SH-SY5Y (cell line): Measurements from ENCODE around the gene TOP3A.

Experiments
- GATA2 ChIP-seq: IDR thresholded peaks from 2 replicates; pipeline ENCODE4 v1.6.1; 2011; ENCODE audit warnings: mild to moderate bottlenecking, low read depth, low read length
- GATA3 ChIP-seq: IDR thresholded peaks from 2 replicates; pipeline ENCODE4 v1.6.1; 2011; ENCODE audit warnings: low read depth, mild to moderate bottlenecking, low read length, moderate library complexity

TOP3A gene, protein sequence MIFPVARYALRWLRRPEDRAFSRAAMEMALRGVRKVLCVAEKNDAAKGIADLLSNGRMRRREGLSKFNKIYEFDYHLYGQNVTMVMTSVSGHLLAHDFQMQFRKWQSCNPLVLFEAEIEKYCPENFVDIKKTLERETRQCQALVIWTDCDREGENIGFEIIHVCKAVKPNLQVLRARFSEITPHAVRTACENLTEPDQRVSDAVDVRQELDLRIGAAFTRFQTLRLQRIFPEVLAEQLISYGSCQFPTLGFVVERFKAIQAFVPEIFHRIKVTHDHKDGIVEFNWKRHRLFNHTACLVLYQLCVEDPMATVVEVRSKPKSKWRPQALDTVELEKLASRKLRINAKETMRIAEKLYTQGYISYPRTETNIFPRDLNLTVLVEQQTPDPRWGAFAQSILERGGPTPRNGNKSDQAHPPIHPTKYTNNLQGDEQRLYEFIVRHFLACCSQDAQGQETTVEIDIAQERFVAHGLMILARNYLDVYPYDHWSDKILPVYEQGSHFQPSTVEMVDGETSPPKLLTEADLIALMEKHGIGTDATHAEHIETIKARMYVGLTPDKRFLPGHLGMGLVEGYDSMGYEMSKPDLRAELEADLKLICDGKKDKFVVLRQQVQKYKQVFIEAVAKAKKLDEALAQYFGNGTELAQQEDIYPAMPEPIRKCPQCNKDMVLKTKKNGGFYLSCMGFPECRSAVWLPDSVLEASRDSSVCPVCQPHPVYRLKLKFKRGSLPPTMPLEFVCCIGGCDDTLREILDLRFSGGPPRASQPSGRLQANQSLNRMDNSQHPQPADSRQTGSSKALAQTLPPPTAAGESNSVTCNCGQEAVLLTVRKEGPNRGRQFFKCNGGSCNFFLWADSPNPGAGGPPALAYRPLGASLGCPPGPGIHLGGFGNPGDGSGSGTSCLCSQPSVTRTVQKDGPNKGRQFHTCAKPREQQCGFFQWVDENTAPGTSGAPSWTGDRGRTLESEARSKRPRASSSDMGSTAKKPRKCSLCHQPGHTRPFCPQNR

DNA sequence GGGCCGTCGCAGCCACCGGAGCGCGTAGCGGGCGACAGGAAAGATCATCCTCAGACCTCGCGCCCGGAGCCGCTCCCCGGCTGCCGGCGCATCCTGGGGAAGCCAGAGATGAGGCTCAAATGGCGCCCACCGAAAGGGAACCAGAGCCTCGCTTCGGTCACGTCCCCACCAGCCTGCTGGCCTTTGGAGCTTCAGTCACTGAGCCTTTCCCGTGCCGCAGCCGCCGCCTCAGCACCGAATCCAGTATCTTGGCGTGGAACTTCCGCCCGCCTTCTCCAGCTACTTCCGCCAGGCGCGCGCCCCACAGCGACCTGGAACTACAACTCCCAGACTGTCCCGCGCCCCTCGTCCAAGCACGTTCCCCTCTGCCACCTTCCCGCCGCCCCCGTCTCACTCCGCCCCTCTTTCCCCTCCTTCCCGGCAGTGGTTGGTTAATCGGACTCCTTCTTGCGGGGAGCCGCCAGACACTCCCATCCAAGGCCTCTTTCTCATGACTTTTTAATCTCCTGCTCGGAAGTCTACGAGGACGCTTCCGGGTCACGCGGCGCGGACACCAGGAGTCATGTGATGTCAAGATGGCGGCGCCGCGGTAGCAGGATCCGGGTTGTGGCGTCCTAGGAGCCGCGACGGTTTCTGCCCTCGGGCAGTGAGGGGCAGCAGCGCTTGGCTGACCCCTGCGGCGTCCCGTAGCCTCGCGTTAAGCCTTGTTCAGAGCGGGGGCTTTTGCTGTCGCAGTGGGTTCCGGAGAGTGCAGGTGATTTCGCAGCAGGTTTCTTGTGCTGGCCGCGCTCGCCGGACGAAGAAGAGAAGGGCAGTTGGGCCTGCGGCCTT, at the start of gene TOP3A, which contains the start of gene SMCR8:
TOP3A (minus strand) TSS at position 264 of the 831 bp plus-strand sequence; CDS start at position 48, 216 bp downstream.
SMCR8 (plus strand) TSS at position 563 of the 831 bp plus-strand sequence. CDS start 497 bp downstream, outside the sequence.
- TF ChIP-seq GATA3 (no peak), GATA2 (peak; percentile 29; the same call in 1 of the 2 replicates)

DNA sequence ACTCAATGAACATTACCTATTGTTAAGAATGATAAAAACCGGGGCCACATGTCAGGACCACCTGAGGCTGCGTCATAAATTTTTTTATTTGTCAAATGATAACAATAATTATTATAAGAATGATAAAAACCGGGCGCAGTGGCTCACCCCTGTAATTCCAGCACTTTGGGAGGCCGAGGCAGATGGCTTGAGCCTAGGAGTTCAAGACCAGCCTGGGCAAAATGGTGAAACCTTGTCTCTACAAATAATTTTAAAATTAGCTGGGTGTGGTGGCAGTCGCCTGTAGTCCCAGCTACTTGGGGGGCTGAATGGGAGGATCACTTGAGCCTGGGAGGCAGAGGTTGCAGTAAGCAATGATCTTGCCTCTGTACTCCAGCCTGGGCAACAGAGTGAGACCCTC, 49.4 kb upstream of the TOP3A start:
- TF ChIP-seq GATA3 (no peak), GATA2 (no peak)

DNA sequence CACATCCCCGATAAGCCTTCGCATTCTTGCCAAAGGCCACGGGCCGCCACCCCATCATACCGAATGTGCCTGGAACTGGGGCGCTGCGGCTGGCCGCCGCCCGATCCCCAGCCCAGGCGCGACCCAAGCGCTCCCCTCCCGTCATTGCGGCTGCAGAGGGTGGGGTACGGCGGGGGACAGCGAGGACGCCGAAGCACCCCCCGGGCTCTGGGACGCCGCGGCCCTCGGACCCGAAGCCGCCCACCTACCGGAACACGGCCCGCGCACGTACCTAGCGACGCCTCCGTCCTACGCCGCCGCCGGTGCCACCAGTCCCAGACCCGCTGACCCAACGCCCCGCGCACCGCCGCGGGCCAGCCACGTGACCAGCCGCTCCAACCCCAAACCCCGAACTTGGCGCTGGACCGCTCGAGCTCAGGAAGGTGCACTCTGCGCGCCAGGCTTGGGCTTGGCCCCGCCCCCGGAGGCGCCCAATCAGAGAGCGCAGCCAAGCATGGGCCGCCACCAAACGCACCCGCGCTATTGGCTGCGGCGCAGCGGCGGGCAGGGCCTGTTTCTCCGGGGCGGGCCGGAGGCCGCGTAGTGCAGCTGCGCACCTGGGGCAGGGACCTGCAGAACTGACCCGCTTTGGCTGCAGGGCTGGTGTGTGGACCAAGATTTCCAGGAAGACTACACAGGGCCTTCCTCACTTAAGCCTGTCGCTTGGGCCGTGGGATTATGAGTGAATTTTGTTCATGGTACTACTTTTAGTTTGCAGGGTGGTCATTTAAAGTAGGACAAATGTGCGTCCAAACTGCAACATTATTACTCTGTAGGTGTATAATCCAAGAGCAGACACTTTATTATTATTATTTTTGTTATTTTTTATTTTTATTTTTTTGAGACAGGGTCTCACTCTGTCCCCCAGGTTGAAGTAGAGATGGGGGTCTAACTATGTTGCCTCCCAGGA, 48.6 kb upstream of the TOP3A start, which contains the start of gene SHMT1:
SHMT1 (minus strand) TSS at position 450 of the 949 bp plus-strand sequence. CDS start 7,569 bp downstream, outside the sequence.
- TF ChIP-seq GATA3 (no peak), GATA2 (no peak)

DNA sequence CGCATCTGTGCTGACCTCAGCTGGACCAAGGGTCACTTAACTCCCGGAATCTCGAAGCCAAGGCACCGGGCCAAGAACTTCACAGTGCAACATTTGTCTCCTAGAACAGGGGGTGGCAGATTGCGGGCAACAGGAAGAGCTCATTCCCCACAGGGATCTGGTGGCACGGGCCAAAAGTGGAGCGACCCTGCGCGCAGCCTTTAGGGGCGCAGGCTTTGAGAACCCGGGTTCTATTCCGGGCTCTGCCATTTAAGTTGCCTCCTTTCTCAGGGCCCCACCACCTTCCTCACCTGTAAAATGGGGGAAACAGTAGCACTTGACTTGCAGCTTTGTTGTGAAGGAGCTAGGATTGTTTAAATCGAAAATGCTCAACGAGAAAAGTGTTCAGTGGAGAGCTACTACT, 47.9 kb upstream of the TOP3A start:
- TF ChIP-seq GATA2 (no peak), GATA3 (no peak)

DNA sequence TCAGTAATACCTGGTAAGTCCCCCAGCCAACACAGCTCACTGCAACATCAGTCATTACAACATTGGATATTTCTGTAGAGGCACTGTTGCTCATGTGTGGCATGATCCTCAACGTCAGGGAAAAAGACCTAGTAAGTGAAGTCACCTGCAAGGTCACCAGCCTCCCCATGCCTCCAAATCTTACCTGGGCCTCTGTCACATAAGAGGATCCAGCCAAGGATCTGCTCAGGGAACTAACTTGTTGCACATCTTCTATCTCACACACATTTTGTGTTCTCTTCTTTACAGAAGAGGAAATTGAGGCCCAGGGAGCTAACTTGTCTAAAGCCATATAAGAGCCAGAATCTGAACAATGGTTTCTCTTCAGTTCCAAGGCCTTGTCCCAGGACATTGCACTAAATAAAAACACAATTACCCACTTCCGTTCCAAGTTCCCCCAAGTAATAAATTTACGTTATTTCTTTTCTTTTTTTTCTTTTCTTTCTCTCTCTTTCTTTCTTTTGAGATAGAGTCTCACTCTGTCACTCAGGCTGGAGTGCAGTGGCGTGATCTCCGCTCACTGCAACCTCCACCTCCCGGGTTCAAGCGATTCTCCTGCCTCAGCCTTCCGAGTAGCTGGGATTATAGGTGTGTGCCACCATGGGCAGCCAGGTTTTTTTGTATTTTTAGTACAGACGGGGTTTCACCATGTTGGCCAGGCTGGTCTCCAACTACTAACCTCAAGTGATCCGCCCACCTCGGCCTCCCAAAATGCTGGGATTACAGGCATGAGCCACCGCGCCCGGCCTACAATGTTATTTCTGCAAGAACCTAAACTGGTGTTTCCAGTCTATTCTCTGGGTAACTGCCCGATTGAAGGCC, 47.3 kb upstream of the TOP3A start:
- TF ChIP-seq GATA2 (no peak), GATA3 (no peak)

DNA sequence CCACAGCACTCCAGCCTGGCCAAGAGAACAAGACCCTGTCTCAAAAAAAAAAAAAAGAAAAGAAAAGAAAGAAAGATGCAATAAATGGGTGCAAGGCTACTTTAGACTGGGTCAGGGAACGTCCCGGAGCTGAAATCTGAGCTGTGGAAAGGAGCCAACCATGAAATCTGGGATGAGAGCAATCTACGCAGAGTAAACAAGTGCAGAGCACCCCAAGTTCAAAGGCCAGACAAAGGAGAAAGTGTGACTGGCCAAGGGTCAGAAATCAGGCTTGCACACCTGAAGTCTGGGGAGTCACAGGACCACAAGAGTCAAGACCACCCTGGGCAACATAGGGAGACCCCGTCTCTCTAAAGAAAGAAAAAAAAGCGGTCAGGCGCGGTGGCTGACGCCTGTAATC, 45.7 kb upstream of the TOP3A start:
- TF ChIP-seq GATA2: no peak
- TF ChIP-seq GATA3: no peak

DNA sequence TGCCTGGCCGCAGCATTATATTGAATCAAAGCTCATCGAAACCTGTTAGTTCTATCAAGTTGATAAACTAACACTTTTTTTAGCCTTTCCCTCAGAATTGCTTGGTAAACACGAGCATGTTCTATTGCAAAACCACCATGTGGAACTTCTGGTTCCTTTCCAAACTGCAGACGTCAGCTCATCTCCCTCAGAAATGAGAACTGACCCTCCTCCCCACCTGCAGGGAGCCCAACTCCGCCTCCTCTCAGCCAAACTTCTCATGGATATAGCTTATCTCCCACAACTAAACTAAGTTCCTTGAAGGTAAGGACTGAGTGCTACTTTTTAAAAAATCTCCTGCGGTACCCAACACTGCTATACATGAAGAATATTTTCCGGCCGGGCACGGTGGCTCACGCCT, 41.8 kb upstream of the TOP3A start:
- TF ChIP-seq GATA2: no peak
- TF ChIP-seq GATA3: no peak

DNA sequence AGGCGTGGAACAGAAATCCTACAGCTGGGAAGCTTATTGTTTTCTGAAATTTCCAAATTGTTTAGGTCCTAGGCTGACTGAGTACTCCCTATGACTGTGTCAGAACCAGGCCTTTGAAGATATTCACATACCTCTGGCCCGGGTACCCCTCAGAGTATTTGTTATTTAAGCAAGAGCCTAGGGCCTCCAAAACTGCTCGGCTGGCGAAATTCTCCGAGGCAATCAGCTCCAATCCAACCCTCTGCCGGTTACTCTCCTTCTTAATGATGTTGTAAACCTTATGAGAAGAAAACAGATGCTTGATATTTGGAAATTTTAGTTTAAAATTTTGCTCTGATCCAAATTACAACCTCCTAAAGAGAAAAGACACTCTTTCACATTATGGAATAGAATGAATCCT, 38.7 kb upstream of the TOP3A start:
- TF ChIP-seq GATA3 (no peak), GATA2 (no peak)

DNA sequence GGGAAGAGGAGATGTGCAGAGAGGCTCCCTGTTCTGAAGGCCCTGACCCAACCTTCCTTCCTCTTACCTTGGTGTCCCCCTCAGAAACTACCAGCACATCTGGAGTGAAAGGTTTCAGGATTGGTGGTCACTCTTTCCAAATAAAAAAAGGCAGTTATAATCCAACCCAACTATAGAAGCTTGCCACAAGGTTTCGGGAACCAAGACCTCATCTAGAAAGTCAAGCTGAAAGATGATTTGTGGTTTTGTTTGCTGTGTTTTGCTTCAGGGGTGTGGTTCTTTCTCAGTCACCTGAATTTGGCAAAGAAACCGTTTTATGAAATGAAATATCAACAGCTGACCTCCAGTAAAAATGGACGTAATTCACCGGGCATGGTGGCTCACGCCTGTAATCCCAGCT, 29.2 kb upstream of the TOP3A start:
- TF ChIP-seq GATA2 (no peak), GATA3 (no peak)

DNA sequence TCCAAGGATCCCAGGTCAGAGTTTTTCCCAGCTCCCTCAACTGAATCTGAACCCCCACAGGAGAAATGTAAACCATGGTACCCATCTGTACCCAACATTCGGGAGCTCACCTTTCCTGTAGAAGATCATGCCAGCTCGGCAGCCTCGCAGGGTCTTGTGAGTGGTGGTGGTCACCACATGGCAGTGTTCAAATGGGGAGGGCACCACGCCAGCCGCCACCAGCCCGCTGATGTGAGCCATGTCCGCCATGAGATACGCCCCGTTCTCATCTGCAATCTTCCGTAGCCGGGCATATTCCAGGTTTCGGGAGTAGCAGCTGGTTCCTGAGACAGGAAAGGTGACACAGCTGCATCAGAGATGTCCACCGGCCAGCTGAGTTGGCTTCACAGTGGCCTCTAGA, 25.1 kb upstream of the TOP3A start:
- TF ChIP-seq GATA2 (no peak), GATA3 (no peak)

DNA sequence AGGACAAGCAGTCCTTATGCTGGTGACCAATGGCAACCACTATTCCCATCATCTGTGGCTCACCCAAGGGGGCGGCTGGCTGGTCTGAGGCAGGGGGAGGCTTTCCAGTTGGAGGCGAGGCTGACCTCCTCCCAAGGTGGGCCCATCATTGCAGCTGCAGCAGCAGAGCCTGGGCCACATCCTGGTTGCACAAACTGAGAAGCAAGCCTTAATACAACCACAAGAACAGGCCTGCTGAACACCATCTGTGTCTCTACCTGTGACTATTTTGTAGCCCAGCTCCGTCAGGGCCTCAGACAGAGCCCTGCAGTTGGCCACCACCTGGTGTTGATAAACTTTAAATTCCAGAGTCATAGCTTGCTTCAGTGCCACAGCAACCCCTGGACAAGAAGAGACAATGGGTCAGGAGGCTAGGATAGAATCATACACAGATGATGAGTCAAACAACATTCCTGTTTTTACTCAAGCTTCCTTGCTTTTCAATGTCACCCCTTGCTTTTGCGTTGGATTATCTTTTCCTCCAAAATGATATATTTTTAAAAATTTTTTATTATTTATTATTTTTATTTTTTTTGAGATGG, 18.2 kb upstream of the TOP3A start:
- TF ChIP-seq GATA2 (no peak), GATA3 (no peak)

DNA sequence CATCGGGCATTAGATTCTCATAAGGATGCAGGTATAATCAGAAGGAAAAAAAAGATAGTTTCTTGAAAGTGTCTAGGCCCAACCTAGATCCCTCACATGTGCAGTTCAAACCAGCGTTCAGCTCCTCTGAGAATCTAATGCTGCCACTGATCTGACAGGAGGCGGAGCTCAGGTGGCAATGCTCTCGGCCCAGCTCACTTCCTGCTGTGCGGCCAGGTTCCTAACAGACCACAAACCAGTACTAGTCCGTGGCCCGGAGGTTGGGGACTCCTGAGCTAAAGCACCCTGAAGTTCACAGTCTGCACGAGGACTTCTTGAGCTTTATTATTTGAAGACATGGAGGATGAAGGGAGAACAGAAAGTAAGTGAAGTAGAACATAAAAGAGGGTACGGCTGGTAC, 17.1 kb upstream of the TOP3A start:
- TF ChIP-seq GATA2 (no peak), GATA3 (no peak)
